PC-9 (cell line): Measurements from ENCODE around the gene ZMIZ1.

Experiments used
- CTCF ChIP-seq: fragments of 200-600 bp; sonication (generic); conservative IDR thresholded peaks from 2 replicates; pipeline ENCODE4 v1.6.1; 2017; ENCODE audit warnings: mixed run types, antibody characterized with exemption, mild to moderate bottlenecking, moderate library complexity
- EZH2 ChIP-seq: fragments of 200-600 bp; sonication (generic); IDR thresholded peaks from 2 replicates; pipeline ENCODE4 v1.8.0; 2017; ENCODE audit warnings: antibody characterized with exemption, low read depth

GRCh38 chr10:79186486-79187120, 117.8 kb downstream of the ZMIZ1 start:
- TF ChIP-seq CTCF = no peak
- no peak for TF ChIP-seq EZH2
